Neural cell (in vitro differentiated cells): Measurements from ENCODE around the gene SLC39A7. TPM values are rescaled to one million over a fixed set of nuclear protein-coding genes. Genes with fewer than 3 reads are reported as not detected.

ENCODE experiments used
- H2AFZ ChIP-seq: fragments of 200-600, 300-800 bp; sonication (generic), shearing (Covaris generic); 2 replicates; pipeline ENCODE4 v1.6.0; 2014; ENCODE audit warnings: low read depth, mild to moderate bottlenecking, antibody characterized with exemption, low read length, moderate library complexity
- H3F3A ChIP-seq: fragments of 200-600 bp; shearing (Covaris generic); 2 replicates; pipeline ENCODE4 v1.6.1; 2016; ENCODE audit warnings: mild to moderate bottlenecking, moderate library complexity, mixed read lengths, antibody characterized with exemption, low read length; ENCODE audit not compliant: insufficient read depth, poor library complexity, severe bottlenecking
- H3K27ac ChIP-seq: fragments of 200-600, 300-800 bp; sonication (generic), shearing (Covaris generic); 2 replicates; pipeline ENCODE4 v1.5.1; 2014; ENCODE audit warnings: mild to moderate bottlenecking, low read length, moderate library complexity
- H3K27me3 ChIP-seq: fragments of 300-800, 200-600 bp; sonication (generic), shearing (Covaris generic); 2 replicates; pipeline ENCODE4 v1.6.0; 2014; ENCODE audit warnings: mild to moderate bottlenecking, low read depth, low read length, moderate library complexity; ENCODE audit not compliant: insufficient read depth
- H3K36me3 ChIP-seq: fragments of 300-800, 200-600 bp; sonication (generic), shearing (Covaris generic); 2 replicates; pipeline ENCODE4 v1.5.1; 2014; ENCODE audit warnings: mild to moderate bottlenecking, antibody characterized with exemption, low read length, moderate library complexity; ENCODE audit not compliant: insufficient read depth
- H3K4me2 ChIP-seq: fragments of 300-800, 200-600 bp; sonication (generic), shearing (Covaris generic); 2 replicates; pipeline ENCODE4 v1.6.0; 2014; ENCODE audit warnings: mild to moderate bottlenecking, low read length
- H3K4me3 ChIP-seq: fragments of 300-800, 200-600 bp; sonication (generic), shearing (Covaris generic); 2 replicates; pipeline ENCODE4 v1.5.1; 2014; ENCODE audit warnings: mild to moderate bottlenecking, low read length, moderate library complexity
- H3K79me2 ChIP-seq: fragments of 200-600 bp; shearing (Covaris generic); replicated peaks from 2 replicates; pipeline ENCODE4 v1.6.0; 2014; ENCODE audit warnings: mild to moderate bottlenecking, low read length, moderate library complexity; ENCODE audit not compliant: insufficient read depth
- H3K9ac ChIP-seq: fragments of 300-800, 200-600 bp; sonication (generic), shearing (Covaris generic); 2 replicates; pipeline ENCODE4 v1.6.1; 2016; ENCODE audit warnings: mild to moderate bottlenecking, low read length, mixed read lengths
- H3K9me2 ChIP-seq: fragments of 200-600 bp; shearing (Covaris generic); 2 replicates; pipeline ENCODE4 v1.6.1; 2016; ENCODE audit warnings: mild to moderate bottlenecking, low read length, mixed read lengths; ENCODE audit not compliant: insufficient read depth
- H3K9me3 ChIP-seq: fragments of 200-600, 300-800 bp; sonication (generic), shearing (Covaris generic); 2 replicates; pipeline ENCODE4 v1.6.1; 2016; ENCODE audit warnings: mild to moderate bottlenecking, mixed run types, low read length, moderate library complexity, mixed read lengths
- H4K20me1 ChIP-seq: fragments of 200-600 bp; shearing (Covaris generic); 2 replicates; pipeline ENCODE4 v1.6.1; 2016; ENCODE audit warnings: mild to moderate bottlenecking, mixed run types; ENCODE audit not compliant: insufficient read depth
- EP300 ChIP-seq: fragments of 450-650 bp; conservative IDR thresholded peaks from 2 replicates; pipeline ENCODE4 v1.6.1; 2014; ENCODE audit warnings: antibody characterized with exemption, mild to moderate bottlenecking, moderate library complexity; ENCODE audit not compliant: poor library complexity, severe bottlenecking
- EZH2 ChIP-seq: fragments of 200-600, 300-800 bp; shearing (Covaris generic), sonication (generic); IDR thresholded peaks from 2 replicates; pipeline ENCODE4 v1.6.1; 2014; ENCODE audit warnings: antibody characterized with exemption, low read length, borderline replicate concordance, mild to moderate bottlenecking; ENCODE audit not compliant: insufficient read depth, poor library complexity, severe bottlenecking
- MXI1 ChIP-seq: fragments of 450-650 bp; conservative IDR thresholded peaks from 2 replicates; pipeline ENCODE4 v1.6.1; 2014; ENCODE audit warnings: antibody characterized with exemption, mild to moderate bottlenecking; ENCODE audit not compliant: poor library complexity, severe bottlenecking
- POLR2AphosphoS5 ChIP-seq: IDR thresholded peaks from 2 replicates; pipeline ENCODE4 v1.6.1; 2012
- RAD21 ChIP-seq: fragments of 450-650 bp; conservative IDR thresholded peaks from 2 replicates; pipeline ENCODE4 v1.6.1; 2014; ENCODE audit warnings: antibody characterized with exemption, mild to moderate bottlenecking, moderate library complexity
- SMC3 ChIP-seq: fragments of 450-650 bp; conservative IDR thresholded peaks from 2 replicates; pipeline ENCODE4 v1.6.1; 2014; ENCODE audit warnings: antibody characterized with exemption, mild to moderate bottlenecking, moderate library complexity; ENCODE audit not compliant: poor library complexity
- TAF1 ChIP-seq: IDR thresholded peaks from 2 replicates; pipeline ENCODE4 v1.6.1; 2012; ENCODE audit warnings: low read depth
- polyA plus RNA-seq: library from polyadenylated mRNA; depleted of rRNA; stranded (reverse); fragments of >200 nt; gene quantifications from 2 replicates; pipeline ENCODE4 v1.2.3, GENCODE V29; 2014
- TF ChIP-seq, protein P1 (sequence below): fragments of 450-650 bp; IDR thresholded peaks from 2 replicates; pipeline ENCODE4 v1.5.1; 2014; ENCODE audit warnings: antibody characterized with exemption, mild to moderate bottlenecking, moderate library complexity; ENCODE audit not compliant: poor library complexity, severe bottlenecking
- TF ChIP-seq, protein P2 (sequence below): IDR thresholded peaks from 2 replicates; pipeline ENCODE4 v1.6.1; 2012; ENCODE audit warnings: borderline replicate concordance

SLC39A7 gene
- polyA plus RNA-seq, 1 donor from 2014 or later, result 99.8 TPM

DNA sequence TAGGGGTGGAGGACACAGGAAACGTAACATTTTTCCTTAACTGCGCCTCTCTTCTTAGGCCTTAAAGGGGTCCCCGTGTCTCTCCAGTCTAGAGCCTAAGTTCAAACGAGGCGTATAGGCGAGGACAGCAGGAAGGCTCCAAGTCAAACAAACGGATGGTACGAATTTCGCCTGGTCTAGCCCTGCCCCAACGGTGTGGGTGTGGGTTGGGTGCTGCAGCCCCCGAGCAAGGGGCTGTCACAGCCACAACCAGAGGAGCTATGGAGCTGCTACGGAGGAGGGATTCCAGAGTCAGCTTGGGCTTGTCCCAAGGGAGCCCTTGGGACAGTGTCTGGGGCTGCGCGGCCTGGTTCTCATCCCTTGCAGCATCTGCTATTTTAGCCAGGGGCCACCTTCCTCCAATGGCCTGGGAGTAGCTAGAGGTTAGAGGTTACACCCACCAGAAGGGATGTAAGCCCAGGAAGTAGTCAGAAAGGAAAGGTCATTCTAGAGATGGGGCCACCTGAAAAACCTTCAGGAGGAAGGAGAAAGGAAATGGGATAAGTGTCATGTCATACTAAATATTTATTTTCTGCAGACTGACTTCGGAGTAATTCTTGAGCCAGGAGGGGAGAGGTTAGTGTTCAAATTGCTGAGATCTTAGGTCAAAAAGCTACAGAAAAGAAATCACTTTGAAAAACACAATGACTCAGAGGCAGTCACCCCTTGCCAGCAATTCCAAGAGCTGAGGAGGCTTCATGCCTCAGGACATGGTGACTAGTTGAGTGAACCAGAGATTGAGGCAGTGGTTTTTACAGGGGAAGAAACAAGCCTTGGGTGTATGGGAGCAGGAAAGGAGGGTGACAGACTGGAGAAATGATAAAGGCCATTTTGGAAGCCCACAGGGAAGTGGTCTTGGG, 49.3 kb downstream of the SLC39A7 start:
- no peaks in the 10 kb centered on the region for H3K36me3 ChIP-seq
- peak; percentile 10 for TF ChIP-seq TAF1
- no peak for TF ChIP-seq SMC3
- no peak for TF ChIP-seq EP300
- TF ChIP-seq POLR2AphosphoS5, result no peak
- no peak for TF ChIP-seq MXI1
- TF ChIP-seq, protein P1, sequence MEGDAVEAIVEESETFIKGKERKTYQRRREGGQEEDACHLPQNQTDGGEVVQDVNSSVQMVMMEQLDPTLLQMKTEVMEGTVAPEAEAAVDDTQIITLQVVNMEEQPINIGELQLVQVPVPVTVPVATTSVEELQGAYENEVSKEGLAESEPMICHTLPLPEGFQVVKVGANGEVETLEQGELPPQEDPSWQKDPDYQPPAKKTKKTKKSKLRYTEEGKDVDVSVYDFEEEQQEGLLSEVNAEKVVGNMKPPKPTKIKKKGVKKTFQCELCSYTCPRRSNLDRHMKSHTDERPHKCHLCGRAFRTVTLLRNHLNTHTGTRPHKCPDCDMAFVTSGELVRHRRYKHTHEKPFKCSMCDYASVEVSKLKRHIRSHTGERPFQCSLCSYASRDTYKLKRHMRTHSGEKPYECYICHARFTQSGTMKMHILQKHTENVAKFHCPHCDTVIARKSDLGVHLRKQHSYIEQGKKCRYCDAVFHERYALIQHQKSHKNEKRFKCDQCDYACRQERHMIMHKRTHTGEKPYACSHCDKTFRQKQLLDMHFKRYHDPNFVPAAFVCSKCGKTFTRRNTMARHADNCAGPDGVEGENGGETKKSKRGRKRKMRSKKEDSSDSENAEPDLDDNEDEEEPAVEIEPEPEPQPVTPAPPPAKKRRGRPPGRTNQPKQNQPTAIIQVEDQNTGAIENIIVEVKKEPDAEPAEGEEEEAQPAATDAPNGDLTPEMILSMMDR, result no peak
- TF ChIP-seq EZH2, result no peak
- no peak for TF ChIP-seq RAD21
- peak overlapping the region; percentile 72 for H3K4me3 ChIP-seq
- no peaks in the 10 kb centered on the region for H3K9me2 ChIP-seq
- H4K20me1 ChIP-seq, result no peaks in the 10 kb centered on the region
- peaks cover 5% of the 10 kb centered on the region for H3F3A ChIP-seq
- peak overlapping the region; percentile 76 for H3K27ac ChIP-seq
- H3K79me2 ChIP-seq, result no peaks in the 10 kb centered on the region
- H3K27me3 ChIP-seq, result no peaks in the 10 kb centered on the region
- peak overlapping the region; percentile 49 for H3K4me2 ChIP-seq
- no peaks in the 10 kb centered on the region for H3K9me3 ChIP-seq
- H3K9ac ChIP-seq, result peak overlapping the region; percentile 73
- peak overlapping the region; percentile 76 for H2AFZ ChIP-seq

DNA sequence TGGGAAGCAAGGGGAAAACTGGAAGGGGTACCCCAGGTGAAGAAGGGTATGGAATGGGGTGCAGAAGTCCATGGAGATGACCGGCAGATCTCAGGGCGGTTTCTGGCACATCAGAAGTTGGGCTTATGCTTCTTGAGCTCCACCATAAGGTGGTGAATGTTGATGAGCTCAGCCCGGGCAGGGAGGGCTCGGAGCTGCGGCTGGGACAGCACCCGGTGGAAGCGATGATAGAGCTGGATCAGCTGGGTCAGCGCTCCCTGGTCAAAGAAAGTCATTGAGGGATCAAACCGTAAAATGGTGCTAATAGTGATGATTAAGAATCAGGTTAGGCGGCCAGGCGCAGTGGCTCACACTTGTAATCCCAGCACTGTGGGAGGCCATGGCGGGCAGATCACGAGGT, 50.1 kb downstream of the SLC39A7 start:
- H3F3A ChIP-seq, result peaks cover 5% of the 10 kb centered on the region
- no peaks in the 10 kb centered on the region for H3K9me3 ChIP-seq
- H2AFZ ChIP-seq, result no peak overlapping the region
- H3K27me3 ChIP-seq, result no peaks in the 10 kb centered on the region
- H3K4me3 ChIP-seq, result no peak overlapping the region
- no peak overlapping the region for H3K9ac ChIP-seq
- H4K20me1 ChIP-seq, result no peaks in the 10 kb centered on the region
- H3K79me2 ChIP-seq, result no peaks in the 10 kb centered on the region
- no peak overlapping the region for H3K4me2 ChIP-seq
- no peaks in the 10 kb centered on the region for H3K9me2 ChIP-seq
- TF ChIP-seq TAF1 (no peak), RAD21 (no peak), MXI1 (no peak), SMC3 (no peak), POLR2AphosphoS5 (no peak), EP300 (no peak), EZH2 (no peak)
- TF ChIP-seq, protein P1, result no peak
- TF ChIP-seq, protein P2, sequence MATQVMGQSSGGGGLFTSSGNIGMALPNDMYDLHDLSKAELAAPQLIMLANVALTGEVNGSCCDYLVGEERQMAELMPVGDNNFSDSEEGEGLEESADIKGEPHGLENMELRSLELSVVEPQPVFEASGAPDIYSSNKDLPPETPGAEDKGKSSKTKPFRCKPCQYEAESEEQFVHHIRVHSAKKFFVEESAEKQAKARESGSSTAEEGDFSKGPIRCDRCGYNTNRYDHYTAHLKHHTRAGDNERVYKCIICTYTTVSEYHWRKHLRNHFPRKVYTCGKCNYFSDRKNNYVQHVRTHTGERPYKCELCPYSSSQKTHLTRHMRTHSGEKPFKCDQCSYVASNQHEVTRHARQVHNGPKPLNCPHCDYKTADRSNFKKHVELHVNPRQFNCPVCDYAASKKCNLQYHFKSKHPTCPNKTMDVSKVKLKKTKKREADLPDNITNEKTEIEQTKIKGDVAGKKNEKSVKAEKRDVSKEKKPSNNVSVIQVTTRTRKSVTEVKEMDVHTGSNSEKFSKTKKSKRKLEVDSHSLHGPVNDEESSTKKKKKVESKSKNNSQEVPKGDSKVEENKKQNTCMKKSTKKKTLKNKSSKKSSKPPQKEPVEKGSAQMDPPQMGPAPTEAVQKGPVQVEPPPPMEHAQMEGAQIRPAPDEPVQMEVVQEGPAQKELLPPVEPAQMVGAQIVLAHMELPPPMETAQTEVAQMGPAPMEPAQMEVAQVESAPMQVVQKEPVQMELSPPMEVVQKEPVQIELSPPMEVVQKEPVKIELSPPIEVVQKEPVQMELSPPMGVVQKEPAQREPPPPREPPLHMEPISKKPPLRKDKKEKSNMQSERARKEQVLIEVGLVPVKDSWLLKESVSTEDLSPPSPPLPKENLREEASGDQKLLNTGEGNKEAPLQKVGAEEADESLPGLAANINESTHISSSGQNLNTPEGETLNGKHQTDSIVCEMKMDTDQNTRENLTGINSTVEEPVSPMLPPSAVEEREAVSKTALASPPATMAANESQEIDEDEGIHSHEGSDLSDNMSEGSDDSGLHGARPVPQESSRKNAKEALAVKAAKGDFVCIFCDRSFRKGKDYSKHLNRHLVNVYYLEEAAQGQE, result no peak
- H3K36me3 ChIP-seq, result no peaks in the 10 kb centered on the region
- H3K27ac ChIP-seq, result no peak overlapping the region
